Skeletal muscle tissue (tissue), 4 donors: ENCODE results near the gene TMPRSS4. TPM values are rescaled to one million over a fixed set of nuclear protein-coding genes. Genes with fewer than 3 reads are reported as not detected.

Source experiments
- H3K27ac ChIP-seq: one replicate; pipeline ENCODE4 v1.7.0; 2013; ENCODE audit warnings: mild to moderate bottlenecking, low read depth, low read length, inconsistent platforms
- H3K27me3 ChIP-seq, 3 donors: one replicate each; pipeline ENCODE4 v1.7.0; 2013; ENCODE audit warnings: low read length in 3 of 3; ENCODE audit not compliant: control insufficient read depth in 3 of 3, insufficient read depth in 3 of 3
- H3K36me3 ChIP-seq, 3 donors: one replicate each; pipeline ENCODE4 v1.7.0; 2013; ENCODE audit warnings: low read length in 3 of 3; ENCODE audit not compliant: control insufficient read depth in 3 of 3, insufficient read depth in 3 of 3
- H3K4me1 ChIP-seq, 3 donors: one replicate each; pipeline ENCODE4 v1.7.0; 2013; ENCODE audit warnings: low read length in 3 of 3, mild to moderate bottlenecking in 3 of 3; ENCODE audit not compliant: control insufficient read depth in 3 of 3, insufficient read depth in 3 of 3
- H3K4me3 ChIP-seq, 3 donors: one replicate each; pipeline ENCODE4 v1.7.0; 2013; ENCODE audit warnings: low read length in 3 of 3
- H3K9ac ChIP-seq, 3 donors: one replicate each; pipeline ENCODE4 v1.7.0; 2013; ENCODE audit warnings: low read length in 3 of 3, mild to moderate bottlenecking in 3 of 3, moderate library complexity in 2 of 3, low read depth in 1 of 3
- H3K9me3 ChIP-seq, 3 donors: one replicate each; pipeline ENCODE4 v1.7.0; 2013; ENCODE audit warnings: low read length in 3 of 3; ENCODE audit not compliant: control insufficient read depth in 3 of 3
- total RNA-seq: library from RNA; depleted of rRNA; stranded (reverse); fragments of >200 nt; gene quantifications from one replicate; pipeline ENCODE4 v1.2.3, GENCODE V29; 2014
- donor health status: Osteomylitis.

TMPRSS4 gene
- total RNA-seq, 1 donor from 2014 or later = not detected

- Histone ChIP-seq H3K9ac (no peak overlapping the region), H3K27ac (no peak overlapping the region), H3K27me3 (peaks cover 0 to 3% (median 3%) of the 10 kb centered on the region in 3 donors), H3K36me3 (no peaks in the 10 kb centered on the region), H3K9me3 (no peaks in the 10 kb centered on the region), H3K4me1 (peaks cover 0 to 5% (median 4%) of the 10 kb centered on the region in 3 donors), H3K4me3 (no peak overlapping the region)
Observed at GRCh38 chr11:118112711-118113430, 36.0 kb downstream of the TMPRSS4 start.

GRCh38 chr11:118114266-118114665 is 37.4 kb downstream of the TMPRSS4 start:
- H3K9me3 ChIP-seq = no peaks in the 10 kb centered on the region
- no peak overlapping the region for H3K4me3 ChIP-seq
- no peak overlapping the region for H3K9ac ChIP-seq
- H3K36me3 ChIP-seq = no peaks in the 10 kb centered on the region
- H3K27ac ChIP-seq = no peak overlapping the region
- peaks cover 0 to 5% (median 4%) of the 10 kb centered on the region in 3 donors for H3K4me1 ChIP-seq
- peaks cover 0 to 3% (median 3%) of the 10 kb centered on the region in 3 donors for H3K27me3 ChIP-seq

GRCh38 chr11:118115048-118115447 is 38.2 kb downstream of the TMPRSS4 start:
- Histone ChIP-seq H3K4me3 (no peak overlapping the region), H3K36me3 (no peaks in the 10 kb centered on the region), H3K9me3 (no peaks in the 10 kb centered on the region)

GRCh38 chr11:118117790-118118601 is 41.1 kb downstream of the TMPRSS4 start:
- Histone ChIP-seq H3K36me3 (no peaks in the 10 kb centered on the region), H3K27me3 (peaks cover 0 to 3% (median 3%) of the 10 kb centered on the region in 3 donors), H3K4me3 (no peak overlapping the region), H3K27ac (no peak overlapping the region), H3K9ac (no peak overlapping the region), H3K9me3 (no peaks in the 10 kb centered on the region), H3K4me1 (no peaks in the 10 kb centered on the region)

More at GRCh38 chr11:118115048-118115447, 38.2 kb downstream of the TMPRSS4 start:
- Histone ChIP-seq H3K9ac (no peak overlapping the region), H3K27me3 (peaks cover 0 to 3% (median 3%) of the 10 kb centered on the region in 3 donors), H3K27ac (no peak overlapping the region), H3K4me1 (no peaks in the 10 kb centered on the region)

GRCh38 chr11:118120793-118121192 is 43.9 kb downstream of the TMPRSS4 start:
- no peak overlapping the region for H3K4me3 ChIP-seq
- no peak overlapping the region for H3K9ac ChIP-seq
- no peaks in the 10 kb centered on the region for H3K36me3 ChIP-seq
- no peaks in the 10 kb centered on the region for H3K9me3 ChIP-seq
- no peak overlapping the region for H3K27ac ChIP-seq
- peaks cover 0 to 3% (median 0%) of the 10 kb centered on the region in 3 donors for H3K27me3 ChIP-seq
- H3K4me1 ChIP-seq = no peaks in the 10 kb centered on the region

GRCh38 chr11:118124929-118125535 is 48.2 kb downstream of the TMPRSS4 start:
- no peak overlapping the region for H3K4me3 ChIP-seq
- no peaks in the 10 kb centered on the region for H3K36me3 ChIP-seq
- H3K4me1 ChIP-seq = peaks cover 0 to 9% (median 6%) of the 10 kb centered on the region in 3 donors
- no peak overlapping the region for H3K27ac ChIP-seq
- no peaks in the 10 kb centered on the region for H3K27me3 ChIP-seq
- no peak overlapping the region for H3K9ac ChIP-seq
- H3K9me3 ChIP-seq = no peaks in the 10 kb centered on the region

- Histone ChIP-seq H3K4me3 (no peak overlapping the region), H3K27ac (no peak overlapping the region), H3K9me3 (no peaks in the 10 kb centered on the region), H3K4me1 (peaks cover 0 to 10% (median 9%) of the 10 kb centered on the region in 3 donors), H3K36me3 (no peaks in the 10 kb centered on the region), H3K9ac (no peak overlapping the region), H3K27me3 (no peaks in the 10 kb centered on the region)
Observed at GRCh38 chr11:118126082-118126838, 49.4 kb downstream of the TMPRSS4 start.

- H3K4me3 ChIP-seq = no peak overlapping the region
- H3K9ac ChIP-seq = no peak overlapping the region
- peaks cover 0 to 10% (median 9%) of the 10 kb centered on the region in 3 donors for H3K4me1 ChIP-seq
- no peaks in the 10 kb centered on the region for H3K27me3 ChIP-seq
- no peak overlapping the region for H3K27ac ChIP-seq
- no peaks in the 10 kb centered on the region for H3K9me3 ChIP-seq
- H3K36me3 ChIP-seq = no peaks in the 10 kb centered on the region
Observed at GRCh38 chr11:118128310-118128709, 51.4 kb downstream of the TMPRSS4 start.

- Histone ChIP-seq H3K9me3 (no peaks in the 10 kb centered on the region), H3K4me3 (no peak overlapping the region), H3K4me1 (peaks cover 0 to 10% (median 9%) of the 10 kb centered on the region in 3 donors), H3K36me3 (no peaks in the 10 kb centered on the region), H3K27ac (no peak overlapping the region), H3K27me3 (no peaks in the 10 kb centered on the region), H3K9ac (no peak overlapping the region)
Observed at GRCh38 chr11:118128721-118129470, 52.0 kb downstream of the TMPRSS4 start.
